GM11168 (cell line): ENCODE results near the gene LONP2.

Experiments
- in situ Hi-C: fragments of 300-500 bp; cut with MboI; formaldehyde crosslinking; loops from one replicate; pipeline ENCODE4 v1.12.0; 2022; ENCODE audit warnings: low sequenced_read_pairs; ENCODE audit not compliant: unreplicated experiment

LONP2 gene, protein sequence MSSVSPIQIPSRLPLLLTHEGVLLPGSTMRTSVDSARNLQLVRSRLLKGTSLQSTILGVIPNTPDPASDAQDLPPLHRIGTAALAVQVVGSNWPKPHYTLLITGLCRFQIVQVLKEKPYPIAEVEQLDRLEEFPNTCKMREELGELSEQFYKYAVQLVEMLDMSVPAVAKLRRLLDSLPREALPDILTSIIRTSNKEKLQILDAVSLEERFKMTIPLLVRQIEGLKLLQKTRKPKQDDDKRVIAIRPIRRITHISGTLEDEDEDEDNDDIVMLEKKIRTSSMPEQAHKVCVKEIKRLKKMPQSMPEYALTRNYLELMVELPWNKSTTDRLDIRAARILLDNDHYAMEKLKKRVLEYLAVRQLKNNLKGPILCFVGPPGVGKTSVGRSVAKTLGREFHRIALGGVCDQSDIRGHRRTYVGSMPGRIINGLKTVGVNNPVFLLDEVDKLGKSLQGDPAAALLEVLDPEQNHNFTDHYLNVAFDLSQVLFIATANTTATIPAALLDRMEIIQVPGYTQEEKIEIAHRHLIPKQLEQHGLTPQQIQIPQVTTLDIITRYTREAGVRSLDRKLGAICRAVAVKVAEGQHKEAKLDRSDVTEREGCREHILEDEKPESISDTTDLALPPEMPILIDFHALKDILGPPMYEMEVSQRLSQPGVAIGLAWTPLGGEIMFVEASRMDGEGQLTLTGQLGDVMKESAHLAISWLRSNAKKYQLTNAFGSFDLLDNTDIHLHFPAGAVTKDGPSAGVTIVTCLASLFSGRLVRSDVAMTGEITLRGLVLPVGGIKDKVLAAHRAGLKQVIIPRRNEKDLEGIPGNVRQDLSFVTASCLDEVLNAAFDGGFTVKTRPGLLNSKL

GRCh38 chr16:48244080-48244862 lies at the start of gene LONP2:
LONP2 (plus strand) TSS chr16:48244300; CDS start chr16:48244389, 89 bp downstream.
- in situ Hi-C loops = loop anchor here (25.0 kb wide), 1 partner anchor 393 kb away; no protein-coding TSS in a partner anchor

- in situ Hi-C loops = no loop called here
Measured at GRCh38 chr16:48194828-48195556, 49.1 kb upstream of the LONP2 start.

- in situ Hi-C loops = no loop called here
Measured at GRCh38 chr16:48197294-48197693, 46.8 kb upstream of the LONP2 start.

- in situ Hi-C loops = no loop called here
Measured at GRCh38 chr16:48201515-48202201, 42.4 kb upstream of the LONP2 start.

DNA sequence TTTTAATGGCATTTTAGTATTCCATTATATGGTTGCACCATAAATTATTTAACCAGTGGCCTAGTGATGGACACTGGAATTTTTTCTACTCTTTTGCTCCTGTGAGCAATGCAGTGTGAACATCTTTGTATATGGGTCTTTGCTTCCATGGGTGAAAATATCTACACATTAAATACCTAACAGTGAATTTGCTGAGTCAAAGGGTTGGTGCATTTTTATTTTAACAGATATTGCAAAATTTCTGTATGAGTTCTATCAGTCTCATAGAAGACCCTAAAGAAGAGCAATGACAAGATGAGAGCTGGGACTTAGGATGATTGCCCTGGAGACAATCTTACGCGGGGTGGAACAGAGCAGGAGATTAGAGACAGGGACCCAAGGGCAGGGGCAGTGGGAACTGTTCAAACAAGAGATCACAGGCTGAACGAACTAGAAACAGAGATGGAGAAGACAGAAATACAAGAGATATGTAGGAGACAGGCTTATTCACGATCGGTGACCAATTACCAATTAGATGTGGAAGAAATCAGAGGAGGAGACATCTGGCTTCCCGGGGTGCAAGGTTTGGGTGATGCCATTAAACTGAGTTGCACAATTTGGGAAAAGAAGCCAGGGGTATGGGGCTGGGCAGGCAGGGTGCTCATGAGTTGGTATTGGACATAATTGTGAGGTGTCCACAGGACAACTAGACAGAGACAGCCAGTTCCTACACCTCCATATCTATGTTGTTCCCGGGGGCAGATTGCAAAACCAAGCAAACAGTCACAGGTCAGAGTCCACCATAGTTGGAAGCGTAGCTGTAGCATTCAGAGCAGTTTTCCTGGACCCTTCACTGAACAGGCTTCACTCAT lies 39.9 kb upstream of the LONP2 start:
- in situ Hi-C loops = no loop called here

DNA sequence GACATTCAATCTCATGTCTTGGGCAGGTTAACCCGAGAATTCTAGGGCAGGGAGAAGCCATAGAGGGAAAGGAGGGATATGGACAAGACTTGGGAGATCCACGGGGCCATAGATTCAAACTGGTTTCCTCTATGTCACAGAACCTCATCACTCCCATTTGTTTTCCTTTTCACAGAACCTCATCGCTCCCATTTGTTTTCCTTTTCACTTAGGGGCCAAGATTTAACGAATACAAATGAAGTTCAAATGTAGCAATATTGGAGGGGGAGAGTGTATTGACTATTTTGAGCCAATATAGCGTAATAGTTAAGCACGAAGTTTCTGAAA lies 39.3 kb upstream of the LONP2 start:
- in situ Hi-C loops = no loop called here

DNA sequence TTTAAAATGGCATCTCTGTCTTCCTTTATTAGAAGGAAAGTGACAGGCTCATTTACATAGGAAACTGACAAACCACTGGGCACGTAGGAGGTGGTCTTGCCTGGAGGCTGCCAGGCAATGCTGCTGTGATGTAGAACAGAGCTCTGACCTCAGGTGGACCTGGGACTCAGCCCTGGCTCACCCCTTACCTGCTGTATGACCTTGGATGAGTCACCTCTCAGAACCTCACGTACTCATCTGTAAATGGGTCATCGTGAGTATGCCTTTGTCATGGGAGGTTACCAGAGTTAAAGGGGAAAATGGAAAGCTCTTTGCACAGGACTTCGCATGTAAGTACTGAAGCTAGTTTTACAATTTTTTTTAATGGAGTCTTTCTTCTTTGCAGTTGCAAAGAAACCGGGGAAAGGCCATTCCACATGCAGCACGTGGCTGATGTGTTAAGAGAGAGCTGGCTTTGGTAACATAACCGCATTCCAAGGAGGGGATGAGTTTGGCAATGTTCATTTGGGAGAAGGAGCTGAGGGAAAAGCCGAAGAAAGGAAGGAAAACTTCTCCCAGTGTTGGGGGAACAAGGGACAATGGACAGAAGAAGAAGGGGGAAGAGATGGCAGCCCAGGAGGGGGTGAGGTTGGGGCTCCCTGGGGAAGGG lies 37.4 kb upstream of the LONP2 start:
- in situ Hi-C loops = no loop called here

DNA sequence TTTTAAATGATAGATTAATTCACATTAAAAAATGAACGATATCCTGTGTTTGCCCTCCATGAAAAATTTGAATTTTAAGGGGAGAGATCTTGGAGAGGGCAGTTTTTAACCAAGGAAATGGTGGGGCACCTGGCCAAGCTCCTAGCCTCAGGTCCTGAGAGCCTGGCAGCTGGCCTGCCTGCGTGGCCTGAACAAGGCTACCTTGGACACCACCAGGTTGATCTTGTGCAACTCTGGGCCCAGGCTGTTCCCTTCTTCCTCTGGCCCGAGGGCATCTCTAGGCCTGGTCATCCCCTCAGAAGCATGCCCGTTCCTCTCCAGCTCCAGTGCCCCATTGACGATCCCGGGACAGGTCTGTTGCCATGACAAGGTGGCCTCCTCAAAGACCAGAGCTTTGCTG lies 33.4 kb upstream of the LONP2 start:
- in situ Hi-C loops = no loop called here

GRCh38 chr16:48212033-48212432 lies 32.1 kb upstream of the LONP2 start:
- in situ Hi-C loops = no loop called here

DNA sequence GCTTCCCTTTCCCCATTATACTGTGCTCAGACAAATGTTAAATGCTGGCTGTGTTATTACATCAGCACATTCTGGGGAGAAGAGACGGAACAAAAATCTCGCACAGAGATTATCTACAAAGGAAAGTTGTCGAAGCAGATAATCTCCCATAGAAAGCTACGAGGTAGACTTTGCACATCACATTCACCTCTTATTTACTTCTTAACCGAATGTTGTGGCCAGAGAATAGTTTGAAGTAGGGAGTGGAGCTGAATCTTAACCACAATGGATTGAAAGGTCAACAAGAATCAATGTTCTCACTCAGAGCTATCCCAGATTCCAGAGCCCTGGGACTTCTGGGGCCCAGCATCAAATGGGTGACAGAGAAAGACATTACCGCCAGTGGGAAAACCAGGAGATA lies 28.4 kb upstream of the LONP2 start:
- in situ Hi-C loops = no loop called here

GRCh38 chr16:48217708-48218107 lies 26.4 kb upstream of the LONP2 start:
- in situ Hi-C loops = no loop called here

GRCh38 chr16:48218473-48218872 lies 25.6 kb upstream of the LONP2 start:
- in situ Hi-C loops = no loop called here

DNA sequence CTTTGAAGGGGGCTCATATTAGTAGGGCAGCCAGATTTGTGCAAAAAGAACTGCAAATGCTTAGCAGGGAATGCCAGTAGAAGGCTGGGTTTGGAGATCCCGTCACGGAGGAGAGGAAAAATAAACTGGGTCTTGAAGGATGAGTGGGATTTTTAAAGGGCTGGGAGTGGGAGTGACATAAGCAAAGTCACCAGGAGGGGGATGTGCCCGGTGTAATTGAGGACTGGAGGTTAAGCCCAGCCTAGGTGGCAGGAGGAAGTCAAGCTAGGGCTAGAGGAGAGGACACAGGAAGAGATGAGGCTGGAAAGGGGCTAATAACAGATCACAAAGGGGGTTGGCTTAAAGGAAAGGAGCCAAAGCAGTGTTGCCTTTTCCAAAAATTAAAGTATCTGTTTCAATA lies 23.2 kb upstream of the LONP2 start:
- in situ Hi-C loops = no loop called here

DNA sequence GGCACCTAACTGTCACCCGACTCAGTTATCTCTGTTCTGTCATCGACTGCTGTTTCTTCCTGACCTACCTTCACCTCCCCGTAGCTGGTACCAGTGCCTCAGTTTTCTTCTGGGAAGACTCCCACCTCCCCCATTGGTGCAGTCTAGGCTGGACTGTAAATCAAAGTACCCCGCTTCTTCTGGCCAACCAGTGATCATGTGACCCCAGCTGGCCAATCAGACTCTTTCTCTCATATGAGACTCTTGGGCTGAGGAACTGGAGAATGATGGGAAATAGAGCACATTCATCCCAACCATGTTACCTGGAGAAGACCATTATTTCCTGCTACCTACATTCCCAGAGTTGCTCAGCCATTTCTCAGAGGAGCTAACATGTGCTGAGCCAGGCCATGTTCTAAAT lies 20.6 kb upstream of the LONP2 start:
- in situ Hi-C loops = no loop called here

- in situ Hi-C loops = loop anchor here (25.0 kb wide), 1 partner anchor 412 kb away; no protein-coding TSS in a partner anchor
Measured at GRCh38 chr16:48225456-48225855, 18.6 kb upstream of the LONP2 start.

DNA sequence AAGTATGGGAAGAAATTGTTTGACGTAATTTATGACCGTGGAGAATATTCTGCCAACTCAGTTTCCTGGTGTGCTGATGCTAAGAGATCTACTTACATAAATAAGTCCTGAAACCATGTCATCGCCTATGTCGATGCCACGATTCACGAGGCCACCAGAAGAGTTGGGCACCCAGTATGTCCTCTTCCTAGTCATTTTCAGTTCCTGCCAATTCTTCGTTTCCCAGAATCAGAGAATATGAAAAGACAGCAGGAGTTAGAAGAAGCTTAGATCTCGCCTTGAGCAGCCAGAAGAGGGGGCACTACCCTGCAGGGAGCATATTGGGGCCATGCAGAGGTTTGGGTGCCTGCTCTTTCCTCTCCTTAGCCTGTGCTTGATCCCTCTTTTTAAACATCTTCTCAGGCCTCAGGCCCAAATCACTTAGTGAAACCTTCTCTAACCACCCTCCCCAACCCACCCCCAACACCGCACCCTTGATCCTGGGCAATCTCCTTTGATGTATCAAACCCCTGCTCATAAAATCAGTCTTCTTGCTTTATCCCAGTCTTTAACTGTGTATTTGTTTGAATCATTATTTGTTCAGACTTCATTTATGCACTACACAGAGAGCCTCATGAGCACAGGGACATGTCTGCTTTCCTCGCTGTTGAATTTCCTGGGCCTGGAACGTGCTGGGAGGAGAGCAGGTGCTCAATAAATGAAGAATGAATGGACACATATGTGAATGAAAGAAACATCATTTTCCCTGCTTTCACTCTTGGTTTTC lies 12.2 kb upstream of the LONP2 start:
- in situ Hi-C loops = loop anchor here (25.0 kb wide), 1 partner anchor 405 kb away; no protein-coding TSS in a partner anchor

GRCh38 chr16:48232493-48233040 lies 11.5 kb upstream of the LONP2 start:
- in situ Hi-C loops = loop anchor here (25.0 kb wide), 1 partner anchor 405 kb away; no protein-coding TSS in a partner anchor
